NCI-H446 (cell line): ENCODE data around the gene DEFB119.
"Not testable (repeated sequence)": the region's sequence is repeated elsewhere in the genome, so short reads cannot be mapped to it uniquely, and the experiment has no call there.

Experiments used
- DNase-seq, 2 experiments: peaks; one replicate each; lab custom pipeline; 2025; lab: John Stamatoyannopoulos, UW

Gene DEFB119, protein sequence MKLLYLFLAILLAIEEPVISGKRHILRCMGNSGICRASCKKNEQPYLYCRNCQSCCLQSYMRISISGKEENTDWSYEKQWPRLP

DNA sequence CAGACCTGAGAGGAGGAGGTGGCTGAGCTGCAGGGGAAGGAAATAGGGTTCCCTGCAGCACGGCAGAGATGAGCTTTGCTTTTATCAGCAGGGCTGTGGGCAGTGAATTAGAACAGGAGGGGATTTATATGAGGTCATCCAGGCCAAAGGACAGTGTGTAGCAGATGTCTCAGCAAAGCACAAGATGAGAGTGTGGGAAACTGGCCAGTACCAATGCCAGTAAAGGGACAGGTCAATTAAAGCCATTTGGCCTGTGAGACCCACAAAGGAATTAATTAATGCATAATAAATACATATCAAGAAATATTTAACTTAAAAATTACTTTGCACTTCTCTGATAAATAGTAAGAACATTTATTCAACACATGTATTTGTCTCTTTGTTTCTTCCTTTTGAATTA is at the start of gene DEFB119:
Gene DEFB119, minus strand, starts transcription at position 101 of the 400 bp plus-strand sequence. CDS start 107 bp downstream, outside the sequence.
- no peak for DNase-seq

DNA sequence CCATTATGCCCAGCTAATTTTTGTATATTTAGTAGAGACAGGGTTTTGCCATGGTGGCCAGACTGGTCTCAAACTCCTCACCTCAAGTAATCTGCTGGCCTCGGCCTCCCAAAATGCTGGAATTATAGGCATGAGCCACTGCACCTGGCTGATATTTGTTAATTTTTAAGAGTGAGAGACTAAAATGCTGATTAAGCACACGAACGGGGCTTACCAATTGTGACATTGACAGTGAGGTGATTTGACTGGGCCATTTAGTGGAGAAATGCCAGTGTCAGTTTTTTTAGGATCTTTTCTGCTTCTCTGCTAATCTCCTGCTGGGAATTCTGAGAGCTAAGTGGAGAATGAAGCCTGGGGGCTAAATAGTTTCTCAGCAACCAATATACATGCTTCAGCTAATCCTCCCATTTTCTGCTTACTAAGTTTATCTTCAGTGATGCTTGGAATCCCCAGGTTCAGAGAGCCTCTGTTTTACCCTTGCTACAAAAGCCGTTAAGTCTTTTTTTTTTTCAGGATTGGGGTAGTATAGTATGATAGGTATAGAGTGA is 40.3 kb upstream of the DEFB119 start:
- DNase-seq, result no peak

DNA sequence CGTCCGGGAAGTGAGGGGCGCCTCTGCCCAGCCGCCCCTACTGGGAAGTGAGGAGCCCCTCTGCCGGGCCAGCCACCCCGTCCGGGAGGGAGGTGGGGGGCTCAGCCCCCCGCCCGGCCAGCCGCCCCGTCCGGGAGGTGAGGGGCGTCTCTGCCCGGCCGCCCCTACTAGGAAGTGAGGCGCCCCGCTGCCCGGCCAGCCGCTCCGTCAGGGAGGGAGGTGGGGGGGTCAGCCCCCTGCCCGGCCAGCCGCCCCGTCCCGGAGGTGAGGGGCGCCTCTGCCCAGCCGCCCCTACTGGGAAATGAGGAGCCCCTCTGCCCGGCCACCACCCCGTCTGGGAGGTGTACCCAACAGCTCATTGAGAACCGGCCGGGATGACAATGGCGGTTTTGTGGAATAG is 37.2 kb upstream of the DEFB119 start:
- not testable (repeated sequence) for DNase-seq

DNA sequence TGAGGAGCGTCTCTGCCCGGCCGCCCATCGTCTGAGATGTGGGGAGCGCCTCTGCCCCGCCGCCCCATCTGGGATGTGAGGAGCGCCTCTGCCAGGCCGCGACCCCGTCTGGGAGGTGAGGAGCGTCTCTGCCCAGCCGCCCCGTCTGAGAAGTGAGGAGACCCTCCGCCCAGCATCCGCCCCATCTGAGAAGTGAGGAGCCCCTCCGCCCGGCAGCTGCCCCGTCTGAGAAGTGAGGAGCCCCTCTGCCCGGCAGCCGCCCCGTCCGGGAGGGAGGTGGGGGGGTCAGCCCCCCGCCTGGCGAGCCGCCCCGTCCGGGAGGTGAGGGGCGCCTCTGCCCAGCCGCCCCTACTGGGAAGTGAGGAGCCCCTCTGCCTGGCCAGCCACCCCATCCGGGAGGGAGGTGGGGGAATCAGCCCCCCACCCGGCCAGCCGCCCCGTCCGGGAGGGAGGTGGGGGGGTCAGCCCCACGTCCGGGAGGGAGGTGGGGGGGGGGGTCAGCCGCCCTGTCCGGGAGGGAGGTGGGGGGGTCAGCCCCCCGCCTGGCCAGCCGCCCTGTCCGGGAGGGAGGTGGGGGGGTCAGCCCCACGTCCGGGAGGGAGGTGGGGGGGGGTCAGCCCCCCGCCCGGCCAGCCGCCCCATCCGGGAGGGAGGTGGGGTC is 36.6 kb upstream of the DEFB119 start:
- DNase-seq, result not testable (repeated sequence)

DNA sequence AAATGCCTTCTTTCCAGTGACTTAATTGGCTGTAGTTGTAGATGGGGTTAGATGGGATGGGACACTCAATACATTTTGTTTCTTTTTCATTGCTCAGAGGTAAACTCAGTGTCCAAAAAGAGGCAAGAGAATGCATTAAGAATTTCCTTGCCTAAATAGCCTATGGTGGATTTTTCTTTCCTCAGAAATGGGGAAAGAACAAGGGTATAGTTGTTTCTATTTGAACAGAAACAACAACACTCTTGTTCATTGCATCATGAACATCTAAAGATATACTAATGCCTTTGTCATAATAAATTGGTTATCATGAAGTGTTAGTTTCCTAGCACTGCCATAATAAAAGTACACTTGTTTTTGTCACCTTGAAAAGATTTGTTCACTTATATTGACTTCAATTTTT is 35.4 kb upstream of the DEFB119 start:
- no peak for DNase-seq

DNA sequence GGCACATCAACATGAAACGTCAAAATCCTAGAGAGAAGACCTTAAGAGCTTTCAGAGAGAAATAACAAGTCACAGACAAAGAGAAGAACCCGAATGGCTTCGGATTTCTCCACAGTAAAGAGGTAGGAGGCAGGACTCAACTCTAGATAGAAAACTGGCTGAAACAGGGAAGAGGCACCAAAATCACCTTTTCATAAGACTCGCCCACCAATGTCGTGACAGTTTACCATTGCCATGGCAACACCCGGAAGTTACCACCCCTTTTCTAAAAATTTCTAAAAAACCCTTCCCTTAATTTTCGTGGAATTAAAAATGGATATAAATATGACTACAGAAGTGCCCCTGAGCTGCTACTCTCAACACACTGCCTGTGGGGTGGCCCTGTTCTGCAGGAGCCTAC is 27.9 kb upstream of the DEFB119 start:
- DNase-seq, result no peak

DNA sequence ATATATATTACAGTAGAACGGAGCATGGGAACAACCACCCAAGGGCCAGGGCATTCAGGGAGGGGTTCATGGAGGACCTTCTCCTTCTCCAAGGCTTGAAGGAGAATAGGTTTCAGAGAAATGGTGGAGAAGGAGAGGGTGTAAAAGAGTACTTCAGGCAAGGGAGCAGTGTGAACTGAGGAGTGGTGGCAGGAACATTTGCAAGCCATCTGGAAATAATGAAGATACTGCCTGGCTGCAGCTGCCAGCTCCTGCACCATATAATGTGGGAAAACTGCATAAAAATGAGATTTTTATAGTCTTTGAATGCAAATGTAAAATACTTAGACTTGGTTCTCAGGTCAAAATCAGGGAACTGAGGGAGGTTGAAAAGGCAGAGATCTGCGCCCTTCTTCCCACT is 25.3 kb upstream of the DEFB119 start:
- DNase-seq, result no peak

DNA sequence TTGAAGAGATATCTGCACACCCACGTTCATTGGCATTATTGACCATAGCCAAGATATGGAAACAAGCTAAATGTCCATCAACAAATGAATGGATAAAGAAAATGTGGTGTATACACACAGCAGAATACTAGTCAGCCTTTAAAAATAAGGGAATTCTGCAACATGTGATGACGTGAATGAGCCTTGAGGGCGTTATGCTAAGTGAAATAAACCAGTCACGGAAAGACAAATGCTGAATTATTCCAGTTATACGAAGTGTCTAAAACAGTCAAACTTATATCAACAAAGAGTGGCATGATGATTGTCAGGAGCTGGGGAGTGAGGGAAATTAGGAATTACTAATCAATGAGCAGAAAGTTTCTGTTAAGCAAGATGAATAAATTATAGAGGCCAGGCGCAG is 24.0 kb upstream of the DEFB119 start:
- no peak for DNase-seq

DNA sequence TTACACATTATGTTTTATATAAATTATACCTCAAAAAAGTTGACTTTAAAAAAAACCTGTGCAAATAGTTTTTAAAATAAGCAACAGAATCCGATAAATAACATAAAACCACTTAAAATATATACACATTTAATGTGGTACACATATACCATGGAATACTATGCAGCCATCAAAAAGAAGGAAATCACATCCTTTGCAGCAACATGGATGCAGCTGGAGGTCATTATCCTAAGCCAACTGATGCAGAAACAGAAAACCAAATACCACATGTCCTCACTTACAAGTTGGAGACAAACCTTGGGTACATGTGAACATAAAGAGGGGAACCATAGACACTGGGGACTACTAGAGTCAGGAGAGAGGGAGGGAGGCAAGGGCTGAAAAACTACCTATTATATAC is 19.6 kb upstream of the DEFB119 start:
- no peak for DNase-seq

DNA sequence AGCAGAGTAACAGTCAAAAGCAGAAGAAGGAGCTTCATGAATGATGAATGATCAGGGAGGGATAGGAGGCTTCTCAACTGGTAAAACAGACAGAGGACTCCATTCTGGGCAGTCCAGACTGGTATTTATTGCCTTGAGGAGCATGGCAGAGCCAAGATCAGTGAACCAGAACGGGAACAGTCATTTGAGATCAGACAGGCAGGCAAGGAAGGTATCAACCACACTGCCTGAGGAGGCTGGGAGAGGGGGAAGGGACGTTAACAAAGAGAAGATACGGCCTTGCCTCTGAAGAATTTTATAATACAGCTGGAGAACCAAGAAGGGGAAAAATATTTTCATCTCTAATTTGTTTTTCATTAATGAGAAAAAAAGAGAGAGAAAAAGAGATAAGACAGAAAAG is 15.7 kb upstream of the DEFB119 start, which contains the start of gene DEFB121:
Gene DEFB121, minus strand, starts transcription at position 101 of the 400 bp plus-strand sequence. Its CDS starts 63 bp downstream, at position 38.
- DNase-seq, result no peak

DNA sequence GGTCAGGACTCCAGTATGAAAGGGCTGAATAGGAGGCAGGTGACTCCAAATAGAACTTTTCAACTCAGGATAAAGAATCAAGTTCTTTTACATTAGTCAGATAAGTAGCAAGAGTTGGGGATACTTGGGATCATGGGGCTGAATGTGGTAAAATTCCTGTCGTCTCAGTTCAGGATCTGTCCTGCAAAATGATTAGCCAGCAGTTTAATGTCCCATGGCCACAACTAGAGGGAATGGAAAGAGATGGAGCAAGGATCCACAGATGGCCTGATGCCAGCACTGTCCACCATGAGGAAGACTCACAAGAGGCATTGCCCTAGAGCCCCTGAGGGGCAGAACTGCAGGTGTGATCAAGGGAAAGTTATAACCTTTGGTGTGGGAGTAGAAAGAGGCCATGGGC is 13.5 kb upstream of the DEFB119 start:
- no peak for DNase-seq

DNA sequence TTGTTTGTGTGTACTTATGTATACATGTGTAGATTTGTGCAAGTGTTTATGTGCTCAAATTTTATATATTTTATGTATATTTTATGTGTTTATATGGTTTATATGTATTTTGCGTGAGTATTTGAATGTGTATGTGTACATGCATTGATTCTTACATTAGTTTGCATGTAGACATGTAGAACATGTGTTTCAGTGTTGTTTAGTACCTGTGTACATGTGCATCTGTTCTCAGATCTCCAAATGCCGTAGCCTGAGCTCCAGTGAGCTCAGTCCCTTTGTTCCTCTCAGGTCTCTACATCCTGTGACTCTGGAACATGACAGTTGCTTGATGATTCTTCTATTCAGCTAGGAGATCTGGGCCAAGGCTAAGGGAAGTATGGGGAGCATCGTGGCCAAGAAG is 4.5 kb upstream of the DEFB119 start:
- DNase-seq, result no peak

DNA sequence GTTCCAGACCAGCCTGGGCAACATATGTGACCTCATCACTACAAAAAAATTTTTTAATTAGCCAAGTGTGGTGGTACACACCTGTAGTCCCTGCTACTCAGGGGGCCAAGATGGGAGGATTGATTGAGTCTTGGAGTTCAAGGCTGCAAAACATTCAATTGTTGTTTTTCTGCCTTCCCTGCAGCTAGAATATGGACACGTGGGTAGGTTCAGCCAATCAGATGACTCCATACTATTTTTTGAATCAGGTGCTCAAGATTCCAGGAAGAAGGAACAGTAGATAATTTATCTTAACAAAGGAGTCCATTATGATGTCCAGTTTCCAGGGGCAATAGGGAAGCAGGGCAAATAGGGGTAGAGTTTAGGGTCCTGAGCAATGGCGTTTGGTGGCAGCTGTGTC is 2.4 kb upstream of the DEFB119 start:
- DNase-seq, result no peak

DNA sequence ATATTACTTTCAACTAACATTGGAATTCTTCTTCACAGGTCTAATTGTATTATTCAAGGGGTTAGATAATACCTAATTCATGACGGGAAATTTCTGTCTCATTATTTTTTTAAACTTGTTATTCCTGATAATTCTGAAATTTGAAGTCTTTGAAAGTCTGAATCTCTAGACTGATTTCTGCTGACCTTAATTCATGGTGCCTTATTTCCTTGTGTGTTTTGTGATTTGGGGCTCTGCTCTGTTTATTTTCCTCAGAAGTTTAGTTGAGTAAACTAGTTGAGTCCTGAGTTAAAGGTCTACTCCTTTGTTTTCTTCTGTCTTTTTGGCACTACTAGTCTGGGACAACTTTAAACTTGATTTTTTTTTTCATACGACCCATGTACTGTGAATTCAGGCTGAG is 16.0 kb downstream of the DEFB119 start:
- no peak for DNase-seq

DNA sequence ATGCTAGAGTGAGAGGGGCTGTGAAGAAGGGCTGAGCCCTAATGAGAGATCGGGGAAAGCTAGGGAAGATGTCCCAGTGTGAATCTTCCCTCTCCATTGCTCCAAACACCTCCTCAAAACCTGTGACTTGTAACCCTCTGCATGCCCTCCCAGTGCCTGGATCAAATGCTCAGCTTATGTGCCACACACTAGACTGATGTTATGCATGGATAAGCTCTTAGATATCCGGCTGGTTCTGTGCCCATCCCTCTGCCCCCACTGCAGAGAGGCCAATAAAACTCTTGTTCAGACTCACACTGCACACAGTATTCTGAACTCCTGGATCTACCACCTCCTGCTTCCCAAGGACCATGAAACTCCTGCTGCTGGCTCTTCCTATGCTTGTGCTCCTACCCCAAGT is 22.1 kb downstream of the DEFB119 start, which contains the start of gene DEFB118:
Gene DEFB118, plus strand, starts transcription at position 301 of the 400 bp plus-strand sequence. Its CDS starts 50 bp downstream, at position 351.
- DNase-seq, result no peak

DNA sequence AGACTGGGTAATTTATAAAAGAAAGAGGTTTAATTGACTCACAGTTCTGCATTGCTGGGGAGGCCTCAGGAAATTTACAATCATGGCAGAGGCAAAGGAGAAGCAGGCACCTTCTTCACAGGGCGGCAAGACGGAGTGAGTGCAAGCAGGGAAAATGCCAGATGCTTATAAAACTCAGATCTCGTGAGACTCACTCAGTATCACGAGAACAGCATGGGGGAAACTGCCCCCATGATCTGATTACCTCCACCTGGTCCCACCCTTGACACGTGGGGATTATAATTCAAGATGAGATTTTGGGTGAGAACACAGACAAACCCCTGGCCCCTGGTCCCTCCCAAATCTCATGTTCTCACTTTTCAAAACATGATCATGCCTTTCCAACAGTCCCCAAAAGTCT is 26.1 kb downstream of the DEFB119 start:
- not testable (repeated sequence) for DNase-seq

DNA sequence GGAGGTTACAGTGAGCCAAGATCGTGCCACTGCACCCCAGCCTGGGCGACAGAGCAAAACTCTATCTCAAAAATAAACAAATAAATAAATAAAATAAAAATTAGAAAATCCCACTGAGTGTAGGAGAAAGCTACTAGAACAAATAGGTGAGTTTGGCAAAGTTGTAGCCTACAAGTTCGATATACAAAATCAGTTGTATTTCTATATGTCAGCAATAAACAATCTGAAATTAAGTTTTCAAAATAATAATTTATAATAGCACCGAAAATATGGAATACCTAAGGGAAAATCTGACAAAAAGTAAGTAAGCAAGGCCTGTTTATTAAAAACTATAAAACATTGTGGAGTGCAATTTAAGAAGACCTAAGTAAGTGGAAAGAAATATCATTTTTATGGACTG is 27.1 kb downstream of the DEFB119 start:
- DNase-seq, result no peak

DNA sequence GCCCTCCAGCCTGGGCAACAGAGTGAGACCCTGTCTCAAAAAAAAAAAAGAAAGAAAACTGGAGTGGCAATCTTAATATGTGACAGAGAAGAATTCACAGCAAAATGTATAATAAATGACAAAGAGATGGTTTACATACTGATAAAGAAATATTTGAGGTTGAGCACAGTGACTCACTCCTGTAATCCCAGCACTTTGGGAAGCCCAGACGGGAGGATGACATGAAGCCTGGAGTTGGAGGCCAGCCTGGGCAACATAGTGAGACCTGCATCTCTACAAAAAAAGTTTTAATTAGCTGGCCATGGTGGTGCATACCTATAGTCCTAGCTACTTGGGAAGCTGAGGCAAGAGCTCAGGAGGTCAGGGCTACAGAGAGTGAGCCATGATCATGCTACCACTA is 34.4 kb downstream of the DEFB119 start:
- DNase-seq, result no peak

DNA sequence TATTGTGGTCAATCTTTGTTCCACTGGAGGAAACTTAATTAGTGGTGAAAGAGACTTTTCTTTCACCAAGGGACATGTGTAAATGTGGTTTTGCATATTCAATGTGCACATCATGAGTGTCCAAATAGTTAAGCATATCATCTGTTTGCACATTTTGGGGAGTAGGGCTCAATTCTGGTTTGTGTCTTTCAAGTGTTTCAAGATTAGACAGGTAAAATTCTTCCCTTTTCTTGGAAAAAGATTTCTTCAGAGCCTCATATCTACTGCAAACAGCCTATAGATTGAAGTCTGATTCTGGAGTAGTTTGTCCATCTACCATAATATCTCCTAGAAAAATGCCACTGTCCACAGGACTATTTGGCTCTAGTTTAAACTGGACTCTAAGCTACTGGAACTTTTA is 48.9 kb downstream of the DEFB119 start:
- no peak for DNase-seq

DNA sequence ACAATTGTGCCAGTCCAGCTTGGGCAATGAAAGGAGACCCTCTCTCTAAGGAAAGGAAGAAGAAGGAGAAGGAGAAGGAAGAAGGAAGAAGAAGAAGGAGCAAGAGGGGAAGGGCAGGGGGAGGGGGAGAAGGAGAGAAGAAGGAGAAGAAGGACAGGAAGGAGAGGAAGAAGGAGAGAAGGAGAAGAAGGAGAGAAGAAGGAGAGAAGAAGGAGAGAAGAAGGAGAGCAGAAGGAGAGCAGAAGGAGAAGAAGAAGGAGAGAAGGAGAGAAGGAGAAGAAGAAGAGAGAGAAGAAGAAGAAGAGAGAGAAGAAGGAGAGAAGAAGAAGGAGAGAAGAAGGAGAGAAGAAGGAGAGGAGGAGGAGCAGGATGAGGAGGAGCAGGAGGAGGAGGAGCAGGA is 59.5 kb downstream of the DEFB119 start:
- DNase-seq, result no peak
